Activated CD8-positive, alpha-beta memory T cell treated with anti-CD3 and anti-CD28 coated beads for 24 hours (primary cell): ENCODE results near the gene VPS37C.

ENCODE experiments used
- DNase-seq: peaks from one replicate; pipeline ENCODE4 v3.0.0-alpha.2; 2020

Gene VPS37C

DNA sequence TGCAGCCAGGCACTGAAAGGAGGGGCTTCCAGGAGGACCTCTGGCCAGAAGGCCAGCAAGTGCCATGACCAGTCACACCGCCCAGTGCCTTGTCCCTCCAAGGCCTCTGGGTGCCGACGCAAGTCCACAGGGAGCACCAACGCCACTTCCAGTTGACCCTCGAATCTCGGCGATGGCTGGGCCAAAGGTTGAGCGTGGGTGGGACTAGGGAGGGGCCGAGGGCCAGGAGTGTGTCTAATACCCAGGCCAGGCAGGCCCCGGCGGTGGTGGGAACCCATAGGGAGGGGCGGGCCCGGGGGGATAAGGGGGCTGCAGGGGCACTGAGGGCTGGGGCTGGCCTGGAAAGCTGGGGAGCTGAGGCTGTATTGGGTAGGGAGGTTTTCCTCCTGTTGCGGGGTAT is 29.6 kb downstream of the VPS37C start:
- no peak for DNase-seq

DNA sequence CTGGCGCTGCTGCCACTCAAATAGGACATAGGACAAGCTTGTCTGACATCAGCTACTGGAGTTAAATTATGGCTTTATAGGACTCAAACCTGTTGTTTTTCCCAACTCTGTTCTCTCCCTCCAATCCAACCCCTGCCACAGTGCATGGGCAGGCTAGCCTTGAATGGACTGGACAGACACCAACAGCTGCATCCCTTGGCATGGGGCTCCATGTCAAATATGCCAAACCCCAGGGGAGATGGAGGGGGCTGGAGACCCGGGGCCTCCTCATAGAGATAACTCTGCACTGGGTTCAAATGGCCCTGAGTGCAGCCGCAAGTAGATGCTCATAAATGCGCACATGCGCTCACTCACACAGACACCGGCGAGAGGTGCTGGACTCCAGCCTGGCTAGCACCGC is 30.0 kb downstream of the VPS37C start:
- no peak for DNase-seq

DNA sequence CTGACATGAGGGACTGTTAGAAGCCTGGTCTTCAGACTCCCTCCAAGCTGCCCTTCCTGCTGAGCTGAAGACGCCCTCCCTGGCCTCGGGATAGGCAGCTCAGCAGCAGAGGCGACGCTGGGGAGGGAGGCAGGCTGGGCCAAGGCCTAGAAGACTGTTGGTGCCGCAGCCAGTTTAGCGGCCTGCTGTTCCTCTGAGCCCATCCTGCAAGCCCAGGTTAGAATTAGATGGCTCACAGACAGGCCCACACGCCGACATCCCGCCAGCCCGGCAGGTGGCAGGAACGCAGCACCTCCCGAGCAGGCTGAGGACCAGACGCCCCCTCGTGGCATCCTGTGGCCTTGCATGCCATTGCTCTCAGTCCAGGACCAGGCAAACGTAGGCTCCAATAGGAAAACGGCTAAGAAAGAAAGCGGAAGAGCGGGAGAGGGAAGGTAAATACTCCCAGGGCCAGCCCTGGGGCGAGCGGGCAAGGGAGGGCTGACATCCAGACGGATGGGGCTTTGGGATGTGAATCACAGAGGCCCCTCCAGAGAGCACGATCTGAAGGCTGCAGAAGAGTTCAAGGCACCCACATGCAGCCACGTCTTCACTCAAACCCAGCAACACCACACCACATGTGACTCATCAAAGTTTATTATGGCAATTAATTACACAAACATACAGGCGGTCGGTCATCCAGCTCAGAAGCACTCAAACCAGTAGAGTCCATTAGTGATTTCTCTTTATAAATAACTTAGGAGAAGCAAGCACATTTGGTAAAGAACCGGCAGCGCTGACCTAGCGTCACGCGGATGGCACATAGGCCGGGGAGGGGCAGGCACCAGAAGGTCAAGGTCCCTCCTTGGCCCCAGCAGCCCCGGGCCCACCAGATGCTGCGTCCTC is 31.3 kb downstream of the VPS37C start:
- peak; percentile 96 for DNase-seq

DNA sequence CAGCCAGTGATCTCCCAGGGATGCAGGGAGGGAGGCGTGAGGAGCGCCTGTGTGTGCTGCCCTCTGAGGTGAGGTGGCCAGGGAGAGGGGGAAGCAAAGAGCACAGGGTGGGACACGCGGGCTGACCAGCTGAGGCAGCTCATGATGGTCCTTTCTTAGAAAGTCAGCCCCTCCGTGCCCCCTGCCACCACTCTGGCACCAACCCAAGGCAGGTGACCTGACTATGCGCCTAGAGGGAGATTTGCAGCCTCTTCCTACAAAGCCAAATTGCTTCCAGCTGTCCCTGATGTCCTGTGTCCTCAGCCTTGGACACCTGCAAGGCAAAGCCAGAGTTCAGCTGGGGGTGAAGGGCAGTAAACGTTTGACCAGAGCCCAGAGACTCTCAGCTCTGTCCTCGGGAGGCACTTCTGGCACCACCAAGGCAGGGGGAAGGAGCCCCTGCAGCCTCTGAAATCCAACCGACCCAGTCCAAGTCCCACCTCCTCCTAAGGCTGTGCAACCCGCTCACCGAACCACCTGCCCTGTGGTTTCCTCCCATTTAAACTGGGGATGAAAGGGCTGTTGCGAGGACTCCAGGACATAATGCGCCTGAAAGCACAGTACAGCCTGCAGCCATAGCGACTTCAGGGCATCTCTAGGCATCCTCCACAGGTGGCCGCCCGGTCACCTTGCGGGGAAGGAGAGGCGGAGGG is 32.1 kb downstream of the VPS37C start:
- no peak for DNase-seq

DNA sequence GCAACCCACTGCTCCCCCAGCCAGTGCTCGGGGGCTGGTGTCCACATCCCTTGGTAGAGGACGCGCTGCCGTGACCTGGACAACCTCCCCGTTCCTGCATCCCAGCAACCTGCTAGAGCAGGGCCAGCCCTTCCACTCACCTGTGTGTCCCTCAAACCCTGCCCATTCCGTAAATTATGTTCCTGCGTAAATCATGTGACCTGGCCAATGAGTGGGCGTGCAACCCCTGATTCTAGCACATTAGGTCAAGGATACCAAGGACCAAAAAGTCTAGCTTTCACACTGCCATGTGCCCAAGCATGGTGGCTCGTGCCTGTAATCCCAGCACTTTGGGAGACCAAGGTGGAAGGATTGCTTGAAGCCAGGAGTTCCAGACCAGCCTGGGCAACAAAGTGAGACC is 33.2 kb downstream of the VPS37C start:
- DNase-seq = peak; percentile 57

DNA sequence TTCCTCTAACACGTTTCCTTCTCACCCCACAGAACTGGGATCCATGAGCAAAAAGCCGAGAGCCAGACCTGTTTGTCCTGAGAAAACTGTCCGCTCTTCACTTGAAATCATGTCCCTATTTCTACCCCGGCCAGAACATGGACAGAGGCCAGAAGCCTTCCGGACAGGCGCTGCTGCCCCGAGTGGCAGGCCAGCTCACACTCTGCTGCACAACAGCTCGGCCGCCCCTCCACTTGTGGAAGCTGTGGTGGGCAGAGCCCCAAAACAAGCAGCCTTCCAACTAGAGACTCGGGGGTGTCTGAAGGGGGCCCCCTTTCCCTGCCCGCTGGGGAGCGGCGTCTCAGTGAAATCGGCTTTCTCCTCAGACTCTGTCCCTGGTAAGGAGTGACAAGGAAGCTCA is 35.0 kb downstream of the VPS37C start:
- DNase-seq = no peak

DNA sequence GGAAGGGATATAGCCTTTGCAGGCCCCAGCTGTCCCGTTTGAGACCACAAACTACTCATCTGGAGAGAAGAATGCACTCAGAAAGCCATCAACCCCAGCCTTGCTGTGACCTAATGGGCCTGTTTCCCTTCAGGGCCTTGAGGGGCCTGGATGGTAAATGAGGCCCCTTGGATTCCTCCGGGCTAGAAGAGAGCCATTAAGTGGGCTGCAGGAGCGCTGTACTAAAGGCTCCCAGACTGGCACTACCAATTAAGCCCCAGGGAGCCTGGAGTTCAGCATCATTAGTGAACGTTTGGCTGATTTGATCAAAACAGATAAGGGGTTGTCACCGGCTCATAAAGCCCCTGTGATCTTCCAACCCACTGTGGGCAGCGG is 35.9 kb downstream of the VPS37C start:
- no peak for DNase-seq

DNA sequence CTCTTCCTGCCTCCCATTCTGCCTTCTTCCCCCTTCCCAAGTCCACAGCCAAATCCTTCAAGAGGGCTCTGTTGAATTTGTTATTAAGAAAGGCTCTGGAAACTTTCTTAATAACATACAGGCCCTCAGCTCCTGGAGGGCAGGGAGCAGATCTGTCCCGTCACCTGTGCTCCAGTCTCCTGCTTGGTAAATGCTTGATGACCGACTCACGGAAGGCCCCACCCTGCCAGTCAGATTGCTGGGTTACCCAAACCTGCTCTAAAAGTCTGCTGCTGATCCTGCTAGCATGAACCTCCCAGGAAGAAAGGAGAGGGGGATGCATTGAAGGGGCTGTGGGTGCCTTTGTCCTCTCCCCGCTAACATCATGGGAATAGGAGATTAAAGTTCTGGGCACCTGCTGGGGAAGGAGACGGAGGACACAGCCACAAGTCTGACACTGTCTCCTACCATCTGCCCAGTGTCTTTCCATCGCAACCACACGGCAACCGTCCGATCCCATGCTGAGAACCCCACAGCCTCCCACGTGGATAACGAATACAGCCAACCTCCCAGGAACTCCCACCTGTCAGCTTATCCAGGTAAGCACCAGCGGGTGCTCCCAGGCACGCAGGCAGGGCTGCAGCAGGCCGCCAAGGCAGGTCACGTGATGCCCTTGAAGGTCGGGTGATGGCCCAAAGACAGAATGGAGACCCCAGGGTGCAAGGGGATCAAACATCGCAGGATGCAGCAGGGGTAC is 36.5 kb downstream of the VPS37C start:
- no peak for DNase-seq

DNA sequence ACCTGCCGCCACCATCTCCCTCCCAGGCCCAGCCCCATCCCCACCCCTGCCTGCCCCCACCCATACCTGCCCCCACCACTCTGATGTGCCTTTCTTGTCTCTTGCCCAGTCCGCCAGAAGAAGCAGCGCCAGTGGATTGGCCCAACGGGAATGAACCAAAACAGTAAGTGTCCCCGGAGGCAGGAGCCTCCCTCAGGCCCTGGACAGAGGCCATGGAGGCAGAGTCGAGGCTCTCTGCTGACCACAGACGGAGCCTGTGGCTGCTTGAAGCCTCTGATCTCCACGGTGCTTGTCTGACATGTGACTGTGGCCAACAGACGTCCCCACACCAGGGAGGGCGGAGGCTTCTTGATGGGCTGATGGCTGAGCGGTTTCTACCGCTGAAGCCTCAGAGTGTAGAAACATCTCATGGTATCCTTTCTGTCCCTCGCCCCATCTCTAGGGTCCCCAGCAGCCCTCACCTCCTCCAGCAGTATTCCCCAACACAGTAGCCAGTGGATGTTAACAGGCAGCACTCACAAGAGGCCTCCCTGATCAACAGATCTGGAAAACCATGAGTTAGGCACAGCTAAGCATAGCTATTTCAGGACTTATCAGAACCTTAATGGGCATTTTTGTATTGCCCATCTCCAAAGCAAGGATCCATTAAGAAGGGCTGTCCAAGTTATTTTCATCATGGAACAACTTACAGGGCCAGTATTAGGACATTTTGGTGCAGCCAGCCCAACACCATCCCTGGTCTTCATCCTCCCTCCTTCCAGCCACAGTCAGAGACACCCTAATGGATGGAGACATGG is 37.3 kb downstream of the VPS37C start:
- no peak for DNase-seq

DNA sequence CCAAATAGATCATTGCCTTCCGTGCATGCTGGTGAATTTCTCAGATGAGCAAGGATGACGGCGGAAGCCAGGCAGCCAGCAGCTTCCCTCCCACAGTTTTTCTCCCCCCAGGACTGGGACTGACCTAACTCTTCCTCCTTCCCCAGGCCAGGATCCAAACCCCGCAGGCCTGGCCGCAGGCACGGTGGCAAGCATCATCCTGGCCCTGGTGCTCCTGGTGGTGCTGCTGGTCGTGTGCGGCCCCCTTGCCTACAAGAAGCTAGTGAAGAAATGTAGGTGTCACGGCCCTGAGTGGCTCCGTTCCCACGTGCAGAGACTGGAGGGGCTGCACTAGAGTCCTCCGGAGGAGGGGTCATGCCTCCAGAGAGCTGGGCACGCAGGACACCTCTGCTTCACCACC is 38.5 kb downstream of the VPS37C start:
- no peak for DNase-seq

DNA sequence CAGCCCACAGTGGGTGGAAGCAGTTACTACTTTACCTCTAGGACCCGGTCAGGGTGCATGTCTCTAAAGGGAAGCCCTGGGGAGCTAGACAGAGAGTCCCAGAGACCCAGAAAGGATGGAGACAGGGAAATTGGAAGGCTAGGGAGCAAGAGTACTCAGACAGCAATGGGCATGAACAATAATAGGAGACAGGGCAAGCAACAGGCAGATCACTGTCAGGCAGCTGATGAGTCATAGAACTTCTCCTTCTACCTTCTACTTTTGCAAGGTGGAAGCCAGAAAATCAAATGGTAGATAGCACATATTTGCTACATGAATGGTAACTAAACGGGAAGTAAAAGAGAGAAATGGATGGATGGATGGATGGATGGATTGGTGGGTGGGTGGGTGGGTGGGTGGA is 39.3 kb downstream of the VPS37C start:
- DNase-seq = no peak

DNA sequence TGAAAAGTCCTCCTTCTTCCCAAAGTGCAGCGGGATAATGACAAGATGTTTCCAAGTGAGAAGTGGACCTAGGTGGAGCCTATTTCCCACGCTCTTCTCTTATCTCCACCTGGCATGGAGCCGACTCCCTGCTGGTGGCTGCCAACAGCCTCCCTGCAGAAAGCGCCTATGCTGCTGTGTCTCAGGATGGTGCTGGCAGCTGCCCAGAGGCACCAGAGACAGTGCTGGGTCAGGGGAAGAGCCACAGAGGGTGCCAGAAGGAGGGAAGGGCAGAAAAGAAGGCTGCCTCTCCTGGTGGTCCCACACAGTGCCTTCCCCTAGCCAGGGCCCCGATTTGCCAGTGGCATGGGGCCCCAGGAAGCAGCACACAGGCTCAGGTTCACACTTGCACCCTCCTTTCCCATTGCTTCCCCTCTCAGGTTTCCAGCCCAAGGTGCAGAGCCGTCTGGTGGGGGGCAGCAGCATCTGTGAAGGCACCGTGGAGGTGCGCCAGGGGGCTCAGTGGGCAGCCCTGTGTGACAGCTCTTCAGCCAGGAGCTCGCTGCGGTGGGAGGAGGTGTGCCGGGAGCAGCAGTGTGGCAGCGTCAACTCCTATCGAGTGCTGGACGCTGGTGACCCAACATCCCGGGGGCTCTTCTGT is 39.9 kb downstream of the VPS37C start:
- no peak for DNase-seq

DNA sequence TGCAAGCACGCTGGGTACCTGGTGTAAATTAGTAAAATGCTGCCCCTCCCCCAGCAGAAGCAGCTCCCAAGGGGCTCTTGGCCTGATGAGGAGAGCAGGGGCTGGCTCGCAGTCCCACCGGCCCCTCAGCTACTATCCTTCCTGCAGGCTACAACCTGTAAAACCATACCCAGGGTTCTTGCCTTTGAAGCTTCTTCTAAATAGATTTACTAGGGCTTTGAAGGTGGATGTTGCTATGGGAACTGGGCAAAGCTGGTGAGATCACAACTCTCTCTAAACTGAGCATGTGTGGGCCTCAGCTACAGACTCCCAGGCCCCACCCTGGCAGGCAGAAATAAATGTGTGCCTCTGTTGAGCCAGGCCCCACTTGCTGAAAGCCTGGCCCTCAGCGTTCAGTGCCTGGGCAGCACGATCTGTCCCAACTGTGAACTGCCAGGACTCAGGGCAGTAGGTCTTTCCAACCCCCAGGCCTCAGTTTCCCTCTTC is 40.5 kb downstream of the VPS37C start:
- no peak for DNase-seq

DNA sequence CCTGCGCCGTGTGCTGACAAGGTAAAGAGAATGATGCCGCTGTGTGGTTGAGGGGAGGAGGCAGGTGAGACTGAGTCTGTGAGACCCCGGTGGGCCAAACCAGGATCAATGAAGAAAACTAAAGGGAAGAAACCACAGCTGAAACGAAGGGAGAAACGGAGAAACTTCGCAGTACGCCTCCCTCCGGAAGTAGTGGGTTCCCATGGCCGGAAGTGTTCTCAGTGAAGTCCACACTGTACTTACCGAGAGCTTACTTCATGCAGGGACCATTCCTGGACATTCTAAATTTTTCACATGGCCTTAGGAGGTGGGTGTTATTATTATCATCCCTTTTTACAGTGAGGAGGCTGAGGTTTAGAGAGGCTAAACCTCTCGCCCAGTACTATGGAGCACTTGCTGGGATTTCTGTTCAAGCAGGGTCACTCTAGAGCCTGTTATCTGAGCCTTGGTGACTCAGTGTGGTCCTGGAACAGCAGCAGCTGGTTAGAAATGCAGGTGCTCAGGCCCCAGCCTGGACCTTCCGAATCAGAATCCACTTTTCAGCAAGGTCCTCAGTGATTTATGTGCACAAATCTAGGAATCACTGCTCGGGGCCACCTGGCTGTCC is 41.0 kb downstream of the VPS37C start:
- no peak for DNase-seq

DNA sequence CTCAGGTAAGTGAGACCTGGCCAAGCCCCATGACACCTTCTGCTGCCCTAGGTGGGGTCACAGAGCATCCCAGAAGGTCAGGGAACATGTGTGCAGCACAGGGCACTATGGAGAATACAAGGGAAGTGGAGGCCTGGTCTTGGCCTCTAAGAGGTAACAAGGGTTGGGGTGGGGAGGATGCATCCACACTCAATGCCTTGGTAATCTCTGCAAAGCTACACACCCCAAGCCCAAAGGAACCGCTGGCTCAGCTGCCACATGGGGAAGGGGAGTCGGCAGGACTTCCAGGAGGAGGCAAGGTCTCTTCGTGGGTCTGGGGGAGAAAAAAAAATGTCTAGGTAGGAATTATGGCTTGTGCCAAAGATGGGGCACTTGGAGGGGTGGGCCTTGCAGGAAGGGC is 41.7 kb downstream of the VPS37C start:
- DNase-seq = no peak

DNA sequence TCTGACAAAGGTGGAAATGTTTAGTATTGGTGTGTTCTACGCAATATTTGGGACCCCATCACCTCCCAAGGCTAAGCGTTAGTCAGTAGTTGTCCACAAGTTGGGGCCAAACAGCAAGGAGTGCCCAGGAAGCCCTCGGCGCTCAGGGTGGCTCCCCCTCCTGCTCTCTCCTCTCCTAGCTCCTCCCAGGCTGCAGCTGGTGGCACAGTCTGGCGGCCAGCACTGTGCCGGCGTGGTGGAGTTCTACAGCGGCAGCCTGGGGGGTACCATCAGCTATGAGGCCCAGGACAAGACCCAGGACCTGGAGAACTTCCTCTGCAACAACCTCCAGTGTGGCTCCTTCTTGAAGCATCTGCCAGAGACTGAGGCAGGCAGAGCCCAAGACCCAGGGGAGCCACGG is 42.2 kb downstream of the VPS37C start:
- DNase-seq = no peak

DNA sequence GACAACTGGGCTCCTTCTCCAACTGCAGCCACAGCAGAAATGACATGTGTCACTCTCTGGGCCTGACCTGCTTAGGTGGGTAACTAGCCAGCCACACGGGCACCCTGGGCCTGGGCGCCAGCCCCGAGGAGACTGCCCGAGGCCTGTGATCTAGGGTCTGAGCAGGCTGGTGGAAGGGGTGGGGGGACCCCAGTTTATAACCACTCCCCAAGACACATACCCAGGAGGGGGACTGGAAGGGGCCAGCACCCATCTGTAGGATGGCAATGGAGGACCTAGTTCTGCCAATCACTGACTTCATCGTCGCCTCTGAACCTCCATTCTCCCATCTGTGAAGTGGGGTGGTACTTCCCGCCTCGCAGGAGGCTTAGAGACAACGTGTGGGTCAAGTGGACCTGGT is 42.8 kb downstream of the VPS37C start:
- DNase-seq = no peak

DNA sequence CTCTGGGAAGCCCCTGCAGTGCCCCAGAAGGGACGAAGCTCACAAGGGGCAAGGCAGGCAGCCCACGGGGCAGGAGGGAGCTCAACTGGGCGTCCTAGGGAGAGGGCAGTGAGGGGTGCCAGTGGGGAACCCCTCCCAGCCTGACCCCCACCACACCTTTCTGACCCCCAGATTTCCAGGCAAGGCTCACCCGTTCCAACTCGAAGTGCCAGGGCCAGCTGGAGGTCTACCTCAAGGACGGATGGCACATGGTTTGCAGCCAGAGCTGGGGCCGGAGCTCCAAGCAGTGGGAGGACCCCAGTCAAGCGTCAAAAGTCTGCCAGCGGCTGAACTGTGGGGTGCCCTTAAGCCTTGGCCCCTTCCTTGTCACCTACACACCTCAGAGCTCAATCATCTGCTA is 43.2 kb downstream of the VPS37C start:
- DNase-seq = no peak

DNA sequence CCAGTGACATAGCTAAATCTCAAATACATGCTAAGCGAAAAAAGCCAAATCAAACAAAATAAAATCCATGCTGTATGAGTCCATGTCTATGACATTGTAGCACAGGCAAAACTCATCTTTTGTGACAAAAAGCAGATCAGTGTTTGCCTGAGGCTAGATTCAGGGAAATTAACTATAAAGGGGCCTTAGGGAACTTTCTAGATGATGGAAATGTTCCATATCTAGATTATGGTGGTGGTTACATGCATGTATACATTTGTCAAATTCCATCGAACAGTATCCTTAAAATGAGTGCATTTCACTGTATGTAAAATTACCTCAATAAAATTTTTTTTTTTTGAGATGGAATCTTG is 44.1 kb downstream of the VPS37C start:
- no peak for DNase-seq

DNA sequence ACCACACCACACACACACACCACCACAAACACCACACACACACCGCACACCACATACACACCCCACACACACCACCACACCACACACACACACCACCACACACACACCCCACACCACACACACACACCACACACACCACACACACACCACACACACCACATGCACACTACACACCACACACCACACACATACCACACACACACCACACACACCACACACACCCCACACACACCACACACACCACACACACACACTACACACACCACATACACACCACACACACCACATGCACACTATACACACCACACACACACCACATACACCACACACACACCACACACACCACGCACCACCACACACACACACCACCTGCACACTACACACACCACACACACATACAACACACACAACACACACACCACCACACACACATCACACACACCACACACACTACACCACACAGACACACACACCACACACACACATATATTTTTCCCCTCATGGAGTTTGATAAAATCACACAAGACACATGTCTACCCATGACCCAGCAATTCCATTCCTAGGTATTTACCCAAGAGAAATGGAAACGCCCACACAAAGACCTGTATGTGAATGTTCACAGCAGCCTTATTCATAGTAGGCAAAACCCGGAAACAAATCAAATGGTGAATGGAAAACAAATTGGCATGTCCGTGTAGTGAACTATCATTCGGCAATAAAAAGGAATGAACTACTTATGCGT is 44.6 kb downstream of the VPS37C start:
- DNase-seq = no peak

DNA sequence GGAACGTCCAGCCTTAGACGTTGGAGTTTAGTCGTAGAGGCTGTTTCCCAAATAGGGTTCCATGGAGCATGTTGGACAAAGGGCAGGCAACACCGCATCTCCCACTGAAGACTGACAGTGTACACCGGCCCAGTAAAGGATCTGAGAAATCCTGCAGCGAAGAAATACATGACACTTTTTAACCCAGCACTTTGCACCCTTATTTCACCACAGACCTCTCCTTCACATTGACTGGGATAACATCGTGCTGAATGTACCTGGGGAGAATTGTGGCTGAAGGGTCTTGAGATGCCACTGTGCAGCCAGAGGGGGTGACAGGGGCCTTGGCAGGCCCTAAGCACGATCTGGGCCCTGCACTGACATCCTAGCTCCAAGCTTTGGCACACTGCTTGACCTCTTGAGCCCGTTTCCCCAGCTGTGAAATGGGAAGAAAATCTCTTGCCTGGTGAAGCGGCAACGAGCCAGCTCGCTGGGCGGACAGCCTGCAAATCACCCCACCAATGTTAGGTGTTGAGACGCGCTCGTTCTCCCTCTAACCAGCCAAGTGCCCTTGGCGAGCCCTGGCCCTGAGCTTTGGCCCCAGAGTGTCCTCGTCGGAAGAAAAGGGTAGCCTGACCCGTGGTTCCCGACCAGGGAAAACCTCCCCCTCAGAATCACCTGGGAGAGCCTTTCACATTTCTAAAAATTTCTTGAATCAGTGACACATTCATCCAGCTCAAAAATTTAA is 45.6 kb downstream of the VPS37C start:
- DNase-seq = no peak
